ENCODE measurements around the gene SH2D6. TPM values are rescaled to one million over a fixed set of nuclear protein-coding genes. Genes with fewer than 3 reads are reported as not detected.

Gene SH2D6
- total RNA-seq, 2 donors from 2014 or later, result 3.2 to 4.0 TPM

DNA sequence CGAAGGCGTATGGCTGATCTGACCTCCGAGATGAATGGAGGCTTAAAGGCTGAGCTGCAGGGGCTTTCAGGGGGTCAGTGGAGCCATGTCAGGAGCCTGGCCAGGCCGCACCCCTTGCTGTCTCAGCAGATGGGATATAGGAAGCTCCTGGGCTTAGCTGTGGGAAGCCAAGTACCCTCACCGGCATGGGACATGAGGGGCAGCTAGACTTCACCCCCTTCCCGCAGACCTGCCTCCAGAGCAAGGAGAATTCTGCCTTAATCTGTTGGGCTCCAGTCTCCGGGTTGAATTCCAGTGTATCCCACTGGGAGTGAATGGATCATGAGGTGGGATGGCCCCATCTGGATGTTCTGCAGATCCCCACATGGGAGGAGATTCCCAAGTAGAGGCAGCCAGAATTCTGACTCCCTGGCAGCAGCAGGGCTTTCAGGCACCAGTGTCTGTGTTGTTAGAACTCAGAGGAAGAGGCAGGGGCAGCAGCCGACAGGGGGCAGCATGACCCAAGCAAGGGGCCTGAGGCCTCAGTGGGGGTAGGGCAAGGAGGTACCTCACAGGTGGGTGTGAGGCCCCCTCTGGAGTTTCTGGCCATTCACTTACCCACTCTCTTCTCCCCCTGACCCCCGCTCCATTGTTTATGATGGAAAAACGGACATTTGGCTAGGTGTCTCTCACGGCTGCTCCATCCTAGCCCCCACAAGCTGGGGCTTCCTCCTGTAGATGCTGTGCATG, 27.4 kb upstream of the SH2D6 start:
- Mint-ChIP-seq H3K4me3 (no peak overlapping the region), H3K36me3 (ENCODE audit: insufficient read depth in 2 of 2) (peaks cover 0 to under 1% of the 10 kb centered on the region in 2 donors), H3K27ac (peak overlapping the region; percentile 30), H3K4me1 (ENCODE audit: low read depth) (peaks cover 6% of the 10 kb centered on the region), H3K27me3 (ENCODE audit: low read depth) (no peaks in the 10 kb centered on the region), H3K9me3 (no peaks in the 10 kb centered on the region)
- peak; percentile 76 to 83 for ATAC-seq (replicated peaks in 1 of 2)
- DNase-seq, result peak; percentile 76 to 81

GRCh38 chr2:85393836-85394235, 24.7 kb upstream of the SH2D6 start:
- Mint-ChIP-seq H3K27ac (no peak overlapping the region), H3K9me3 (no peaks in the 10 kb centered on the region), H3K4me1 (ENCODE audit: low read depth) (peaks cover 17% of the 10 kb centered on the region), H3K4me3 (no peak overlapping the region), H3K27me3 (ENCODE audit: low read depth) (no peaks in the 10 kb centered on the region), H3K36me3 (ENCODE audit: insufficient read depth in 2 of 2) (no peaks in the 10 kb centered on the region)
- no peak for DNase-seq
- ATAC-seq (replicated peaks in 1 of 2), result no peak

- Mint-ChIP-seq H3K4me1 (ENCODE audit: low read depth) (peaks cover 17% of the 10 kb centered on the region), H3K27ac (no peak overlapping the region), H3K27me3 (ENCODE audit: low read depth) (no peaks in the 10 kb centered on the region), H3K36me3 (ENCODE audit: insufficient read depth in 2 of 2) (no peaks in the 10 kb centered on the region), H3K4me3 (no peak overlapping the region), H3K9me3 (no peaks in the 10 kb centered on the region)
- ATAC-seq (replicated peaks in 1 of 2) (no peak), DNase-seq (no peak)
These were observed 24.2 kb upstream of the SH2D6 start for GRCh38 chr2:85394261-85394681.

DNA sequence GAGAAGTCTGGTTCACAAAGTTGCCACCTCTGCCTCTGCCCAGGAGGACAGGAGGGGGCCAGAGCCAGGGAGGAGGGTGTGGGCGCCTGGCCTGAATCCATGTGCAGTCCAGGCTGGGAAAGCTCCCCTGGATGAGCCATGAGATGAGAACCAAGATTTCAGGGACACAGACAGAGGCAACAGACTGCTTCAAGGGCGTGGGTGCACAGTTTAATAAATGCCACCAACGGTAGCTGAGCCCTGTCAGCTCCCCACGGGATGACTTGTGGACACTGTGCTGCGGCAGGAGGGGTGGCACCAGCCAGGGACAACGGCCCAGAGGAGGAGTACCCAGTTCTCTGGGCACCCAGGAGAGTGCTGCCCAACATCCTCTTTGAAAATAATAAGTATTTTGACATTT, 23.5 kb upstream of the SH2D6 start:
- Mint-ChIP-seq H3K27me3 (ENCODE audit: low read depth) (no peaks in the 10 kb centered on the region), H3K9me3 (no peaks in the 10 kb centered on the region), H3K36me3 (ENCODE audit: insufficient read depth in 2 of 2) (no peaks in the 10 kb centered on the region), H3K4me1 (ENCODE audit: low read depth) (peaks cover 17% of the 10 kb centered on the region), H3K4me3 (no peak overlapping the region), H3K27ac (no peak overlapping the region)
- ATAC-seq (replicated peaks in 1 of 2) (no peak), DNase-seq (no peak)

DNA sequence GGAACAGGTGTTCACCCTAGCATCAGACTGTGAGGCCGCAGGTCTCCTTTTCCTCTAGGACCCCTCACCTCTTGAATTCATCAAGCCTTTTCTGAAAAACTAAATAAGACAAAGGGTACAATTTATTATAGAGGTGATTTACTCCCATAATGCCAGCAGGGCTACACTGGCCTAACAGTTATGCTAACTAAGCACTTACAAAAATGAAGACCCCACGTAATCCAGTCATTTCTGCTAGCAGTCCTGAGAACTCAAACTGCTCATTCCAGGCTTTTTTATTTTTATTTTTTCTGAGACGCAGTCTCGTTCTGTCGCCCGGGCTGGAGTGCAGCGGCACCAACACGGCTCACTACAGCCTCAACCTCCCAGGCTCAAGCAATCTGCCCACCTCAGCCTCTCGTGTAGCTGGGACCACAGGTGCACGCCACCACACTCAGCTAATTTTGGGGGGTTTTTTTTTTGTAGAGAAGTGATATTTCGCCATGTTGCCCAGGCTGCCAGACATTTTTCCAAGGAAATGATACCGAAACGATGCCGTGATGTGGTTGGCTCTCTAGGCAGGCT, 22.5 kb upstream of the SH2D6 start:
- ATAC-seq (replicated peaks in 1 of 2), result no peak
- Mint-ChIP-seq H3K4me3 (no peak overlapping the region), H3K27ac (no peak overlapping the region), H3K27me3 (ENCODE audit: low read depth) (no peaks in the 10 kb centered on the region), H3K4me1 (ENCODE audit: low read depth) (peaks cover 17% of the 10 kb centered on the region), H3K9me3 (no peaks in the 10 kb centered on the region), H3K36me3 (ENCODE audit: insufficient read depth in 2 of 2) (no peaks in the 10 kb centered on the region)
- no peak for DNase-seq

DNA sequence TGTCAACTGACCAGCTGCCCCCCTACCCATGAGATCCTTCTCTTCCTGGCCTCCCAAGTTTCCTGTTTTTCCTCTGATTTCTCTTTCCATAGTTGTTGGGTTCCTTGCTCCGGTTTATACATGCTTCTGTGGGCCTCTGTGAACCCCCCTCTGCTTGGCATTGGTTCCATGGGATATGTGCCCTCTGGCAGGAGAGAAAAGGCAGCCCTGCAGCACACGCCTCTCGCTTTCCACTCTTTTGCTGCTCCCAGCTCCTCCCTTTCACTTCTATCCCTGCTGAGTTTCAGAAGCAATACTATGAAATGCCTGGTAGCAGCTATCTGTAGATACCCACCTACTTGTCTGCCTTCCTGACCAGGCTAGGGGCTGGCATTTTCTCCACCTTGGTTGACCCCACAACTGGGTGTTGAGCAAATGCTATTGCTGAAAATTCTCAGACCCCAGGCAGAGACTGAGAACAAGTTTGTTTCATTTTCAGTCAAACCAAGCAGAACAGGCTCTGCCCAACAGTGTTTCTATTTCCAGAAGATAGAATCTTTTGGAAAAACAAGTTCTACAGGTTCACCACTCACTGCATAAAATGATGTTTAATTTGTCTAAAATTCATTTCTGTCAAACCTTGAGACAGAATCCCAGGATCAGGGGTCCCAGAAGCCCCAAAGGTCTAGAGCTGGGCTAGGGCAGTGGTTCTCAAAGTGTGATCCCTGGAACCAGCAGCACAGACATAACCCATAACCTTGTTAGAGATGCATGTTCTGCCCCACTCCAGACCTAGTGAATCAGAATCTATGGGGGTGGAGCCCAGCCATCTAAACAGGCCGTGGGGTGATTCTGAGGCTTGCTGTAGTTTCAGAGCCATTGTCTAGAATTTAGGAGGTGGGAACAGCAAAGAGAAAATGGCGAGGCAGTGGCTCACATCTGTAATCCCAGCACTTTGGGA, 21.7 kb upstream of the SH2D6 start:
- Mint-ChIP-seq H3K36me3 (ENCODE audit: insufficient read depth in 2 of 2) (peaks cover 0 to 1% of the 10 kb centered on the region in 2 donors), H3K27me3 (ENCODE audit: low read depth) (no peaks in the 10 kb centered on the region)
- ATAC-seq (replicated peaks in 1 of 2), result peak in 1 of 2 donors; percentile 19

GRCh38 chr2:85397925-85398331, 20.6 kb upstream of the SH2D6 start:
- DNase-seq (no peak), ATAC-seq (replicated peaks in 1 of 2) (no peak)
- Mint-ChIP-seq H3K27me3 (ENCODE audit: low read depth) (no peaks in the 10 kb centered on the region), H3K4me1 (ENCODE audit: low read depth) (peaks cover 12% of the 10 kb centered on the region), H3K4me3 (no peak overlapping the region), H3K9me3 (no peaks in the 10 kb centered on the region), H3K27ac (no peak overlapping the region), H3K36me3 (ENCODE audit: insufficient read depth in 2 of 2) (peaks cover 0 to 6% of the 10 kb centered on the region in 2 donors)

More for the DNA sequence above, 21.7 kb upstream of the SH2D6 start:
- DNase-seq, result no peak
- H3K27ac Mint-ChIP-seq, result peak overlapping the region; percentile 80
- no peaks in the 10 kb centered on the region for H3K9me3 Mint-ChIP-seq
- H3K4me3 Mint-ChIP-seq, result no peak overlapping the region
- H3K4me1 Mint-ChIP-seq (ENCODE audit: low read depth), result peaks cover 17% of the 10 kb centered on the region

- no peak for DNase-seq
- H3K27ac Mint-ChIP-seq, result no peak overlapping the region
- H3K27me3 Mint-ChIP-seq (ENCODE audit: low read depth), result no peaks in the 10 kb centered on the region
- no peaks in the 10 kb centered on the region for H3K9me3 Mint-ChIP-seq
- H3K4me1 Mint-ChIP-seq (ENCODE audit: low read depth), result peaks cover 12% of the 10 kb centered on the region
- peaks cover 0 to 11% of the 10 kb centered on the region in 2 donors for H3K36me3 Mint-ChIP-seq (ENCODE audit: insufficient read depth in 2 of 2)
- no peak overlapping the region for H3K4me3 Mint-ChIP-seq
- no peak for ATAC-seq (replicated peaks in 1 of 2)
These were observed 19.9 kb upstream of the SH2D6 start for GRCh38 chr2:85398426-85399182.

- ATAC-seq (replicated peaks in 1 of 2) (no peak), DNase-seq (no peak)
- H3K4me3 Mint-ChIP-seq, result no peak overlapping the region
- H3K27me3 Mint-ChIP-seq (ENCODE audit: low read depth), result no peaks in the 10 kb centered on the region
- H3K9me3 Mint-ChIP-seq, result peaks cover 0 to 1% of the 10 kb centered on the region in 2 donors
- no peak overlapping the region for H3K27ac Mint-ChIP-seq
- peaks cover 12% of the 10 kb centered on the region for H3K4me1 Mint-ChIP-seq (ENCODE audit: low read depth)
- H3K36me3 Mint-ChIP-seq (ENCODE audit: insufficient read depth in 2 of 2), result peaks cover 2 to 12% of the 10 kb centered on the region in 2 donors
These were observed 19.4 kb upstream of the SH2D6 start for GRCh38 chr2:85399183-85399455.

DNA sequence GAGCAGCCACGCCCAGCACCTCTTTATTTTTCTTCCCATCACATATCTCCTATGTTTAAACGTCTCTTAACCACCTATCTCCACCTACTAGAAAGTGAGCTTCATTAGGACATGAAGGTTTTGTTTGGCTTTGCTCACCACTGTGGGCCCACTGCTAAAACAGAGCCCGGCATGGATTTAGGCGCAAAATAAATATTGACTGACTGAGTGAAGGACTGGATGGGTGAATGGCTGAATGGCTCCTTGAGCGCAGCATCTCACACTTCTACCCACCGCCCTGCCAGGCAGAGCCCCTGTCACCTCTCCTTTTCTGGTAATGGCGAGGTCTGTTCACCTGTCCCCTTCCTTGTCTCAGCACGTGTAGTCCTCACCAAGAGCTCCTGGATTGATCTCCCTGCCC, 18.5 kb upstream of the SH2D6 start:
- DNase-seq (no peak), ATAC-seq (replicated peaks in 1 of 2) (no peak)
- H3K27me3 Mint-ChIP-seq (ENCODE audit: low read depth), result no peaks in the 10 kb centered on the region
- peaks cover 15% of the 10 kb centered on the region for H3K4me1 Mint-ChIP-seq (ENCODE audit: low read depth)
- H3K27ac Mint-ChIP-seq, result no peak overlapping the region
- H3K9me3 Mint-ChIP-seq, result peaks cover 0 to 1% of the 10 kb centered on the region in 2 donors
- peaks cover 3 to 14% of the 10 kb centered on the region in 2 donors for H3K36me3 Mint-ChIP-seq (ENCODE audit: insufficient read depth in 2 of 2)
- H3K4me3 Mint-ChIP-seq, result no peak overlapping the region

DNA sequence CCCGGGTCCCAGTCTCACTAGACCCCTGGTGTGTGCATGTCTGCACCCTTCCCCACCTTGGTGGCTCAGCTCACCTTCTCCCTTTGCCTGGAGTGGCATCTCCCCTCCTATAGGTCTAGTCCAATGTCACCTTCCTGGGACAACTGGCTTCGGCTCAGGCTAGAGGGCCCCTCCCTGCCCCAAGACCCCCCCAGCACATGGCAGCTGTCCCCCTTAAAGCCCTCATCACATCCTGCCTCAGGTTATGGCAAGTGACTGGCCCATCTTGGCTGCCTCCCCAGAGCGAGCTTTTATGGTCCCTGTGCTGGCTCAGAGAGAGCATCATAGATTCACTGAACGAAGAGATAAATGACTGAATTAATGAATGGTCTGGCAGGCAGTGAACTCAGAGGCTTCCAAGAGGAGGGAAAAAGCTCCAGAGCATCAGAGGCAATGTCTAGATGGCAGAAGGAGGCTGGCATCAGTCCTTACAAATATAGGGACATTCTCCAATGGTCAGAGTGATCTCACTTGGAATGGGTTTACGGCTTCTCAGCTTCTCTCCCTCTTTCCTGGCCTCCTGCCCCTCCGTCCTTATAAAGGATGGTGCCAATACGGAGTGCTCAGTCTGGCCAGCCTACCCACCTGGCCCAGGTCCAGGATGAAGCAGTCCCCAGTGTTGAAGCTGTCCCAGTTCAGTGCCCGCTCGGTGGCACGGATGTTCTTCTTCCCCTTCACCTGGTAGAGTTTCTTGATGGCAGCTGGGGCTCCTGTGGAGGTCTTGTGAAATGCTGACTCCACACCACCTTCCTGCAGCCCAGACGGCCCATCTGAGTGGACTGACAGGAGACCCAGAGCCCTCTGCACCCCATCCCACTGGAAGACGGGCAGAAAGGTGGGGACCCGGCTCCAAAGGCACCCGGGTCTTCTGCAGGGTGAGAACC, 17.7 kb upstream of the SH2D6 start:
- peaks cover 7 to 16% of the 10 kb centered on the region in 2 donors for H3K36me3 Mint-ChIP-seq (ENCODE audit: insufficient read depth in 2 of 2)
- H3K4me3 Mint-ChIP-seq, result no peak overlapping the region
- ATAC-seq (replicated peaks in 1 of 2) (no peak), DNase-seq (no peak)
- H3K4me1 Mint-ChIP-seq (ENCODE audit: low read depth), result peaks cover 22% of the 10 kb centered on the region
- H3K9me3 Mint-ChIP-seq, result peaks cover 0 to 1% of the 10 kb centered on the region in 2 donors
- no peaks in the 10 kb centered on the region for H3K27me3 Mint-ChIP-seq (ENCODE audit: low read depth)
- H3K27ac Mint-ChIP-seq, result no peak overlapping the region

- Mint-ChIP-seq H3K4me3 (no peak overlapping the region), H3K36me3 (ENCODE audit: insufficient read depth in 2 of 2) (peaks cover 7 to 16% of the 10 kb centered on the region in 2 donors), H3K9me3 (peaks cover 0 to 1% of the 10 kb centered on the region in 2 donors), H3K27ac (no peak overlapping the region), H3K4me1 (ENCODE audit: low read depth) (peaks cover 29% of the 10 kb centered on the region), H3K27me3 (ENCODE audit: low read depth) (no peaks in the 10 kb centered on the region)
- no peak for DNase-seq
- ATAC-seq (replicated peaks in 1 of 2), result no peak
These were observed 17.1 kb upstream of the SH2D6 start for GRCh38 chr2:85401464-85401805.

Measured in activated T-cell treated with anti-CD3 and anti-CD28 coated beads, Interleukin-2, amount 50 U/mL, for 72 hours (primary cell).